NCI-H69 (cell line): ENCODE results near the gene GNRHR.

ENCODE experiments used
- DNase-seq: peaks from one replicate; lab custom pipeline; 2025; lab: John Stamatoyannopoulos, UW

The GNRHR gene

GRCh38 chr4:67700116-67700737, 54.0 kb downstream of the GNRHR start:
- DNase-seq: peak; percentile 36

- peak; percentile 19 for DNase-seq
Measured at GRCh38 chr4:67699603-67700002, 54.6 kb downstream of the GNRHR start.

DNA sequence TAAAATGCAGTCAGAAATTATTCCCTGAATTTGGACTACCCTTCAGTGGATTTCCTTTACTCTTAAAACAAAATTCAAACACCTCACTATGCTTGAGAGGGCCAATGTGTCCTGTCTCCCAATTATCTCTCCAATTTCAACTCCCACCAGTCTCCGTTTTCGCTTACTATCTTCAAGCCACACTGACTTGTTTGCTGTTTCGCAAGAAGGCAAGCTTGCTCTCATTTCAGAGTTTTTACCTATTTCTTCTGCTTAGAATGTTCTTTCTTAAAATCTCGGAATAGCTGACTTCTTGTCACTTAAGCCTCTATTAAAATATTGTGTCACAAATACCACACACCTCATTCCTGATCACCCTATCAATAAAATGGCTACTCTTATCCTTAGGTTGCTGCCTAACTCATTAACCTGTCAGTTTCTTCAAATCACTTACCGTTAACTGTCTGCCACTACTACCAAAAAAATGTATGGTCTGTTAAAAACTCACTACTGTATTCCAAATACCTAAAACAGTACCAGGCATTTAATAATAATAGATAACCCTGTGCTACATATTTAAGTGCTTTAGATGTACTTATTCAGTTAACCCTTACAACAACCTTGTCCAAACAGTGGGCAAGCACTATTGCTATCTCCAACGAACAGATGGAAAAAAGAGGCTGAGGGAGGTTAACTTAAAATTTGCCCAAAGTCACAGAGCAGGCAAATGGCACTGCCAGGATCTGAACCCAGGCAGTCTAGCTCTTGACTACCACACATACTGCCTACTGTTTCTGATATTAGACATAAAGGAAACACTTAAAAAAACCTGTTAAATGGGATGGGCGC, 56.1 kb downstream of the GNRHR start:
- no peak for DNase-seq

GRCh38 chr4:67696061-67696460, 58.1 kb downstream of the GNRHR start:
- DNase-seq: no peak

- no peak for DNase-seq
Measured at GRCh38 chr4:67694662-67695061, 59.5 kb downstream of the GNRHR start.

DNA sequence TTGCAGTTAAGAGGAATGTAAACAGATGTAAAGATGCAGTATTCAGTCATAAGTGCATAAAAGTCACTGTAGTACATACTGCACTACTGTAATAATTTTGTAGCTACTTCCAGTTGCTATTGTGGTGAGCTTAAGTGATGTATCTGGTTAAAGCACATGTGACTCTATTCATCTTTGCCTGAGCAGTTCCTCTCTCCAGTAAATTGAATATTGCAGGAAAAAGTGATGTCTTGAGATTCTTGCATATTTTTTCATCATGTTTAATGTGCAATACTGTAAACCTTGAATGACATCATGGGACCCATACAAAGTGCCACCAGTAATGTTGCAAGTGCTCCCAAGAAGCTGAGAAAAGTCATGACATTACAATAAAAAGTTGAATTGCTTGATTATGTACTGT, 62.9 kb downstream of the GNRHR start:
- DNase-seq: no peak
